Peyer's patch (tissue), 4 donors: ENCODE data around the gene CYLC2.

Experiments
- POLR2A ChIP-seq, 2 donors: fragments of 450-650 bp; IDR thresholded peaks; one replicate each; pipeline ENCODE4 v1.5.1; 2017; ENCODE audit warnings: antibody characterized with exemption in 2 of 2, mild to moderate bottlenecking in 2 of 2, moderate library complexity in 2 of 2
- TF ChIP-seq, protein P1 (sequence below), 6 experiments: fragments of 450-650 bp in 4 of 6; fragments of 200-600 bp in 2 of 6; sonication (generic) in 1 of 6; IDR thresholded peaks; one replicate each; pipeline ENCODE4 v1.5.1; 2017 to 2019; ENCODE audit warnings: antibody characterized with exemption in 6 of 6, mild to moderate bottlenecking in 3 of 6, moderate library complexity in 1 of 6

DNA sequence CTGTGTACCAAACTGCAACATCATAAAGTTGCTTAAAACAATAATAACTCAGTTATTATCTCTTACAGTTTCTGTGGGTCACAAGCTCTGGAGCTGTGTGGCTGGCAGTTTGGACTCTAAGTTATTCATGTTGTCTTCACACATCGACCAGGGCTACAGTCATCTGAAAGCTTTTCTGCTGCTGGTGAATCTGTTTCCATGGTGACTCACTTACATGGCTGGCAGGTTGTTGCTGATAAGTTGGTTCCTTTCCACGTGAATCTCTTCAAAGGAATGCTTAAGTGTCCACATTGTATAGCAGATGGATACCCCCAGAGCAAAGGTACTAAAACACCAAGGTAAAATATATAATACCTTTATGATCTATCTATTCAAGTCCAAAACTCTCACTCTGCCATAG is 44.8 kb upstream of the CYLC2 start:
- TF ChIP-seq, protein P1, sequence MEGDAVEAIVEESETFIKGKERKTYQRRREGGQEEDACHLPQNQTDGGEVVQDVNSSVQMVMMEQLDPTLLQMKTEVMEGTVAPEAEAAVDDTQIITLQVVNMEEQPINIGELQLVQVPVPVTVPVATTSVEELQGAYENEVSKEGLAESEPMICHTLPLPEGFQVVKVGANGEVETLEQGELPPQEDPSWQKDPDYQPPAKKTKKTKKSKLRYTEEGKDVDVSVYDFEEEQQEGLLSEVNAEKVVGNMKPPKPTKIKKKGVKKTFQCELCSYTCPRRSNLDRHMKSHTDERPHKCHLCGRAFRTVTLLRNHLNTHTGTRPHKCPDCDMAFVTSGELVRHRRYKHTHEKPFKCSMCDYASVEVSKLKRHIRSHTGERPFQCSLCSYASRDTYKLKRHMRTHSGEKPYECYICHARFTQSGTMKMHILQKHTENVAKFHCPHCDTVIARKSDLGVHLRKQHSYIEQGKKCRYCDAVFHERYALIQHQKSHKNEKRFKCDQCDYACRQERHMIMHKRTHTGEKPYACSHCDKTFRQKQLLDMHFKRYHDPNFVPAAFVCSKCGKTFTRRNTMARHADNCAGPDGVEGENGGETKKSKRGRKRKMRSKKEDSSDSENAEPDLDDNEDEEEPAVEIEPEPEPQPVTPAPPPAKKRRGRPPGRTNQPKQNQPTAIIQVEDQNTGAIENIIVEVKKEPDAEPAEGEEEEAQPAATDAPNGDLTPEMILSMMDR (IDR thresholded peaks at IDR 0.05): no peak
- TF ChIP-seq POLR2A (IDR thresholded peaks at IDR 0.05): no peak
